ENCODE results near the gene DENND4C.
"Not testable (repeated sequence)": the region's sequence is repeated elsewhere in the genome, so short reads cannot be mapped to it uniquely, and the experiment has no call there.

DENND4C gene

DNA sequence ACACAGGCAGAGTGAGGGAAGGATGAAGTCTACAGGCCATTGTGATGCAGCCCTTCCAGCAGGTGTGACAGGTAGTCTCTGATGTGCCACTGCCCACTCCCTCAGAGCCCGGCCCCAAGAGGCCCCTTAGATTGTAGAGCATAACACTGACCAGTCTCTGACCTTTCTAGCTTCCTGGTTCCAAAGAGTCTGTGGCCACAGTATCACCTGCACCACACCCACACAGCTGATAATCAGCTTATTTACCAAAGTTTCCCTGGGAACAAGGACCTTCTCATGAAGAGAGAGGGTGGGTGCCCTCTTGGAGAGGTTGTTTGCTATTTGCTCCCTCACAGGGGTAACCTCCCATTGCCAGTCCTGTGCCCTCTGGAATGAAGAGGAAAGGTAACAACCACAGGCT lies 167.4 kb downstream of the DENND4C start:
- Histone ChIP-seq H3K9me2 (replicated peaks; ENCODE audit: insufficient read depth, low read length) (no peaks in the 10 kb centered on the region), H3K27me3 (ENCODE audit: low read length) (no peaks in the 10 kb centered on the region), H3K36me3 (ENCODE audit: low read length) (no peaks in the 10 kb centered on the region), H3K4me3 (ENCODE audit: insufficient read depth, low read length, poor library complexity, severe bottlenecking) (no peak overlapping the region), H3K9ac (ENCODE audit: low read length) (no peak overlapping the region), H4K20me1 (ENCODE audit: low read depth, low read length) (no peaks in the 10 kb centered on the region), H3F3A (ENCODE audit: insufficient read depth) (no peaks in the 10 kb centered on the region), H3K4me2 (ENCODE audit: low read depth, low read length, poor library complexity, severe bottlenecking) (no peak overlapping the region), H3K79me2 (ENCODE audit: insufficient read depth, low read length) (no peaks in the 10 kb centered on the region), H2AFZ (ENCODE audit: low read depth, low read length, severe bottlenecking) (no peak overlapping the region), H3K9me3 (ENCODE audit: insufficient read depth, low read length) (no peaks in the 10 kb centered on the region), H3K27ac (ENCODE audit: low read depth, low read length) (no peak overlapping the region)
- TF ChIP-seq, protein P1, sequence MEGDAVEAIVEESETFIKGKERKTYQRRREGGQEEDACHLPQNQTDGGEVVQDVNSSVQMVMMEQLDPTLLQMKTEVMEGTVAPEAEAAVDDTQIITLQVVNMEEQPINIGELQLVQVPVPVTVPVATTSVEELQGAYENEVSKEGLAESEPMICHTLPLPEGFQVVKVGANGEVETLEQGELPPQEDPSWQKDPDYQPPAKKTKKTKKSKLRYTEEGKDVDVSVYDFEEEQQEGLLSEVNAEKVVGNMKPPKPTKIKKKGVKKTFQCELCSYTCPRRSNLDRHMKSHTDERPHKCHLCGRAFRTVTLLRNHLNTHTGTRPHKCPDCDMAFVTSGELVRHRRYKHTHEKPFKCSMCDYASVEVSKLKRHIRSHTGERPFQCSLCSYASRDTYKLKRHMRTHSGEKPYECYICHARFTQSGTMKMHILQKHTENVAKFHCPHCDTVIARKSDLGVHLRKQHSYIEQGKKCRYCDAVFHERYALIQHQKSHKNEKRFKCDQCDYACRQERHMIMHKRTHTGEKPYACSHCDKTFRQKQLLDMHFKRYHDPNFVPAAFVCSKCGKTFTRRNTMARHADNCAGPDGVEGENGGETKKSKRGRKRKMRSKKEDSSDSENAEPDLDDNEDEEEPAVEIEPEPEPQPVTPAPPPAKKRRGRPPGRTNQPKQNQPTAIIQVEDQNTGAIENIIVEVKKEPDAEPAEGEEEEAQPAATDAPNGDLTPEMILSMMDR (IDR thresholded peaks at IDR 0.05; ENCODE audit: insufficient read depth, low read length, poor library complexity, severe bottlenecking) = no peak
- no peak for TF ChIP-seq EZH2phosphoT487 (conservative IDR thresholded peaks at IDR 0.05; ENCODE audit: low read length)

DNA sequence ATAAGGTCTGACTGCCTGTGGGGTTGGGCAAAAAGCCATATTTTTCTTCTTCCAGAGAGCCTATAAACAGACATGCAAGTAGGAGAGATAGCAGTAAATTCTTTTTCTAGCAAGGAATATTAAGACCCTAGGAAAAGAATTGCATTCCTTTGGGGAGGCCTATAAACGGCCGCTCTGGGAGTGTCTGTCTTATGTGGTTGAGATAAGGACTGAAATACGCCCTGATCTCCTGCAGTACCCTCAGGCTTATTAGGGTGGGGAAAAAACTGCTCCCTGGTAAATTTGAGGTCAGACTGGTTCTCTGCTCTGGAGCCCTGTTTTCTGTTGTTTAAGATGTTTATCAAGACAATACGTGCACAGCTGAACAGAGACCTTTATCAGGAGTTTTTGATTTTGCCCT lies 172.7 kb downstream of the DENND4C start:
- not testable (repeated sequence) for H3K36me3 ChIP-seq (ENCODE audit: low read length); H3F3A ChIP-seq (ENCODE audit: insufficient read depth); H3K27me3 ChIP-seq (ENCODE audit: low read length); H4K20me1 ChIP-seq (ENCODE audit: low read depth, low read length); H3K9me3 ChIP-seq (ENCODE audit: insufficient read depth, low read length); H3K27ac ChIP-seq (ENCODE audit: low read depth, low read length); H3K4me3 ChIP-seq (ENCODE audit: insufficient read depth, low read length, poor library complexity, severe bottlenecking); H2AFZ ChIP-seq (ENCODE audit: low read depth, low read length, severe bottlenecking); H3K9me2 ChIP-seq (replicated peaks; ENCODE audit: insufficient read depth, low read length); H3K79me2 ChIP-seq (ENCODE audit: insufficient read depth, low read length); H3K4me2 ChIP-seq (ENCODE audit: low read depth, low read length, poor library complexity, severe bottlenecking); H3K9ac ChIP-seq (ENCODE audit: low read length)

DNA sequence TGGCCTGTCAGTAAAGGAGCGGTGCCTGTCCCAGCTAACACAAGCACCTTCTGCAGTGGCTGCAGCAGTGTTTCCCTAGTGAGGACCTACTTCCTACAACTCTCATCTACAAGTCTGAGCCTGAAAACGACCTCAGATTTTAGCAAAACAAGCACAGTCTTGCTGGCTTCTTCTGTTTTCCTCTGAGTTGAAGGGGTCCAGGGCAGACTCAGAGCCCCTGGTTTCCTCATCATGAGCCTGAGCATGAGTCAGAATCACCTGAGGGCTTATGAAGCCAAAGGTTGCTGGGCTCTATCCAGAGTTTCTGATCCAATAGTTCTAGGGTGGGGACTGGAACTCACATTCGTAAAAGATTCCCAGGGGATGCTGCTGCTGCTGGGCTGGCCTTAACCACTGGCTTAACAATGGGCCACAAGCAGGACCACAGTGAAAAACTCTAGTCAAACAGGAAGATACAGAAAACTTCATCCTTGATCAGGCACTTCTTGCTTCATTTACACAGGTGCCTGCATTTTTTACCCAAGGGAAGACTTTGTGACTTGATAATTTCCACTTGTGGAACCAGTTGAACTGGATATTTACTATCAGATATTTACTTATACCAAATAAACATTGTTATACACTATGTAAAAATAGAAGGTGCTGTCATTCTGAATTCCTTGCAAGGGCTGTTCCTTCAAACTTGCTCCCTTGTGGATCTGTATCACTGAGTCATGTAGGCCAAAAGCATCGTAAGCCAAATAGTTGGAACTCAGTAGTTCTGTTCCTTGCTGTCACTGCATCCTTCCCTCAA lies 174.0 kb downstream of the DENND4C start:
- Histone ChIP-seq H3K4me3 (ENCODE audit: insufficient read depth, low read length, poor library complexity, severe bottlenecking) (no peak overlapping the region), H3K4me2 (ENCODE audit: low read depth, low read length, poor library complexity, severe bottlenecking) (no peak overlapping the region), H3F3A (ENCODE audit: insufficient read depth) (no peaks in the 10 kb centered on the region), H3K27ac (ENCODE audit: low read depth, low read length) (no peak overlapping the region), H2AFZ (ENCODE audit: low read depth, low read length, severe bottlenecking) (no peak overlapping the region), H3K36me3 (ENCODE audit: low read length) (no peaks in the 10 kb centered on the region), H3K79me2 (ENCODE audit: insufficient read depth, low read length) (no peaks in the 10 kb centered on the region), H3K9me3 (ENCODE audit: insufficient read depth, low read length) (no peaks in the 10 kb centered on the region), H3K27me3 (ENCODE audit: low read length) (no peaks in the 10 kb centered on the region), H4K20me1 (ENCODE audit: low read depth, low read length) (no peaks in the 10 kb centered on the region), H3K9me2 (replicated peaks; ENCODE audit: insufficient read depth, low read length) (no peaks in the 10 kb centered on the region), H3K9ac (ENCODE audit: low read length) (no peak overlapping the region)
- no peak for TF ChIP-seq EZH2phosphoT487 (conservative IDR thresholded peaks at IDR 0.05; ENCODE audit: low read length)
- TF ChIP-seq, protein P1 (IDR thresholded peaks at IDR 0.05; ENCODE audit: insufficient read depth, low read length, poor library complexity, severe bottlenecking) = no peak

DNA sequence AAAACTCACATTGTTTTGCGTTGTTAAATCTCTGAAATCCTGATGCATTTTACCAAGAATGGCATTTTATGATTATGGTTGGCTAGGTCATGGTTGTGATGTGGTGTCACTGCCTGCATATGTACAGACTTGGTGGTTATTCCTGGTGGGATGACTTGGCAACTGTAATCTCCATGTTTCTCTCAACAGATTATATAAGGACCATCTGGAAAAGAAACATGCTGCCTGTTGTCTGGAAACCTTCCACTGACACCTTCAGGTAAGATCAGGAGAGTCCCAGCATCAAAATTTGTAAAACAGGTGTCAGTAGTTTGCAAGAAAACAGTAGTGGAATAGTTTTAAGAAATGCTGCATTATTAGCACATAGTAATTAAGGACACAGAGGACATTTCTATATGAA lies 175.3 kb downstream of the DENND4C start:
- no peak overlapping the region for H3K4me3 ChIP-seq (ENCODE audit: insufficient read depth, low read length, poor library complexity, severe bottlenecking)
- H3K27me3 ChIP-seq (ENCODE audit: low read length) = no peaks in the 10 kb centered on the region
- H2AFZ ChIP-seq (ENCODE audit: low read depth, low read length, severe bottlenecking) = no peak overlapping the region
- no peak for TF ChIP-seq EZH2phosphoT487 (conservative IDR thresholded peaks at IDR 0.05; ENCODE audit: low read length)
- TF ChIP-seq, protein P1 (IDR thresholded peaks at IDR 0.05; ENCODE audit: insufficient read depth, low read length, poor library complexity, severe bottlenecking) = no peak
- H3F3A ChIP-seq (ENCODE audit: insufficient read depth) = no peaks in the 10 kb centered on the region
- H3K9ac ChIP-seq (ENCODE audit: low read length) = no peak overlapping the region
- H3K27ac ChIP-seq (ENCODE audit: low read depth, low read length) = no peak overlapping the region
- no peaks in the 10 kb centered on the region for H3K36me3 ChIP-seq (ENCODE audit: low read length)
- H3K4me2 ChIP-seq (ENCODE audit: low read depth, low read length, poor library complexity, severe bottlenecking) = no peak overlapping the region
- H3K9me2 ChIP-seq (replicated peaks; ENCODE audit: insufficient read depth, low read length) = no peaks in the 10 kb centered on the region
- no peaks in the 10 kb centered on the region for H4K20me1 ChIP-seq (ENCODE audit: low read depth, low read length)
- H3K9me3 ChIP-seq (ENCODE audit: insufficient read depth, low read length) = no peaks in the 10 kb centered on the region
- H3K79me2 ChIP-seq (ENCODE audit: insufficient read depth, low read length) = no peaks in the 10 kb centered on the region

Measured in SU-DHL-6 (cell line).